Suprapubic skin (tissue), 4 donors: ENCODE results near the gene TENM3. TPM values are rescaled to one million over a fixed set of nuclear protein-coding genes. Genes with fewer than 3 reads are reported as not detected.
"Not testable (repeated sequence)": the region's sequence is repeated elsewhere in the genome, so short reads cannot be mapped to it uniquely, and the experiment has no call there.

Source experiments
- DNase-seq, 2 donors: peaks; one replicate each; pipeline ENCODE4 v3.0.0-alpha.2; 2019; ENCODE audit warnings: low spot score in 2 of 2
- H3K27ac ChIP-seq: fragments of 200-600 bp; sonication (generic); one replicate; pipeline ENCODE4 v1.5.1; 2019
- H3K27me3 ChIP-seq: fragments of 200-600 bp; sonication (generic); one replicate; pipeline ENCODE4 v1.5.1; 2019
- H3K36me3 ChIP-seq: fragments of 200-600 bp; sonication (generic); one replicate; pipeline ENCODE4 v1.5.1; 2019
- H3K4me1 ChIP-seq: fragments of 200-600 bp; sonication (generic); one replicate; pipeline ENCODE4 v1.5.1; 2019
- H3K4me3 ChIP-seq: fragments of 200-600 bp; sonication (generic); one replicate; pipeline ENCODE4 v1.5.1; 2019; ENCODE audit warnings: mild to moderate bottlenecking
- H3K9me3 ChIP-seq: fragments of 200-600 bp; sonication (generic); one replicate; pipeline ENCODE4 v1.5.1; 2019
- CTCF ChIP-seq, 2 donors: fragments of 200-600 bp in 1 of 2; fragments of 450-650 bp in 1 of 2; sonication (generic) in 1 of 2; IDR thresholded peaks; one replicate each; pipeline ENCODE4 v1.5.1; 2016 to 2019; ENCODE audit warnings: antibody characterized with exemption in 2 of 2, mild to moderate bottlenecking in 1 of 2, moderate library complexity in 1 of 2
- EP300 ChIP-seq: sonication (generic); formaldehyde crosslinking; IDR thresholded peaks from one replicate; pipeline ENCODE4 v1.6.1; 2017; ENCODE audit warnings: antibody characterized with exemption
- POLR2A ChIP-seq, 2 donors: fragments of 450-650 bp; IDR thresholded peaks; one replicate each; pipeline ENCODE4 v1.6.1; 2017; ENCODE audit warnings: antibody characterized with exemption in 2 of 2, mild to moderate bottlenecking in 2 of 2, moderate library complexity in 2 of 2
- POLR2AphosphoS5 ChIP-seq, 3 donors: sonication (generic); formaldehyde crosslinking; IDR thresholded peaks; one replicate each; pipeline ENCODE4 v1.6.1; 2017; ENCODE audit warnings: antibody characterized with exemption in 3 of 3
- WGBS: methylation state at CpG from one replicate; pipeline ENCODE4 v1.1.5; 2018; 5-methylcytosine and 5-hydroxymethylcytosine counted together
- total RNA-seq, 4 donors: library from RNA; depleted of rRNA; stranded (reverse); fragments of >200 nt; gene quantifications; one replicate each; pipeline ENCODE4 v1.1.0, GENCODE V29; 2016

TENM3 gene
- total RNA-seq, 4 donors from 2014 or later = 0.81 to 2.9 (median 1.8) TPM

GRCh38 chr4:182385897-182386296 lies 142.7 kb downstream of the TENM3 start:
- Histone ChIP-seq H3K9me3 (no peaks in the 10 kb centered on the region), H3K27ac (no peak overlapping the region), H3K4me3 (no peak overlapping the region), H3K36me3 (no peaks in the 10 kb centered on the region), H3K4me1 (no peaks in the 10 kb centered on the region), H3K27me3 (no peaks in the 10 kb centered on the region)
- DNase-seq = no peak
- WGBS = 82% methylated on average over 2 of the region's 2 CpGs
- TF ChIP-seq EP300 = no peak
- no peak for TF ChIP-seq POLR2AphosphoS5 (IDR thresholded peaks at IDR 0.05)
- TF ChIP-seq POLR2A (IDR thresholded peaks at IDR 0.05) = no peak
- TF ChIP-seq CTCF (IDR thresholded peaks at IDR 0.05) = no peak

- DNase-seq, H3K4me1 ChIP-seq, H3K36me3 ChIP-seq, H3K4me3 ChIP-seq, H3K27me3 ChIP-seq, H3K9me3 ChIP-seq, H3K27ac ChIP-seq: not testable (repeated sequence)
- 91% methylated on average over 8 of the region's 35 CpGs for WGBS
Measured at GRCh38 chr4:182386576-182386975, 143.4 kb downstream of the TENM3 start.

GRCh38 chr4:182391111-182391684 lies 148.0 kb downstream of the TENM3 start:
- no peak for DNase-seq
- no peaks in the 10 kb centered on the region for H3K4me1 ChIP-seq
- no peaks in the 10 kb centered on the region for H3K27me3 ChIP-seq
- H3K9me3 ChIP-seq = no peaks in the 10 kb centered on the region
- no peaks in the 10 kb centered on the region for H3K36me3 ChIP-seq
- TF ChIP-seq CTCF (IDR thresholded peaks at IDR 0.05) = no peak
- no peak for TF ChIP-seq POLR2A (IDR thresholded peaks at IDR 0.05)
- no peak for TF ChIP-seq EP300
- no peak for TF ChIP-seq POLR2AphosphoS5 (IDR thresholded peaks at IDR 0.05)
- no peak overlapping the region for H3K27ac ChIP-seq
- WGBS = 83% methylated on average over 9 of the region's 9 CpGs
- H3K4me3 ChIP-seq = no peak overlapping the region

- Histone ChIP-seq H3K27me3 (no peaks in the 10 kb centered on the region), H3K4me3 (no peak overlapping the region), H3K36me3 (no peaks in the 10 kb centered on the region), H3K27ac (no peak overlapping the region), H3K9me3 (no peaks in the 10 kb centered on the region), H3K4me1 (no peaks in the 10 kb centered on the region)
- TF ChIP-seq POLR2A (IDR thresholded peaks at IDR 0.05) (no peak), POLR2AphosphoS5 (IDR thresholded peaks at IDR 0.05) (no peak), EP300 (no peak), CTCF (IDR thresholded peaks at IDR 0.05) (no peak)
- WGBS = 96% methylated on average over 3 of the region's 3 CpGs
- DNase-seq = no peak
Measured at GRCh38 chr4:182394181-182394580, 151.0 kb downstream of the TENM3 start.

GRCh38 chr4:182400081-182400480 lies 156.9 kb downstream of the TENM3 start:
- no peaks in the 10 kb centered on the region for H3K36me3 ChIP-seq
- no peak for DNase-seq
- no peaks in the 10 kb centered on the region for H3K9me3 ChIP-seq
- H3K27me3 ChIP-seq = no peaks in the 10 kb centered on the region
- H3K4me3 ChIP-seq = no peak overlapping the region
- H3K4me1 ChIP-seq = no peaks in the 10 kb centered on the region
- TF ChIP-seq EP300 (no peak), POLR2AphosphoS5 (IDR thresholded peaks at IDR 0.05) (no peak), POLR2A (IDR thresholded peaks at IDR 0.05) (no peak), CTCF (IDR thresholded peaks at IDR 0.05) (no peak)
- 72% methylated on average over 1 of the region's 1 CpG for WGBS
- H3K27ac ChIP-seq = no peak overlapping the region

GRCh38 chr4:182400790-182401189 lies 157.6 kb downstream of the TENM3 start:
- Histone ChIP-seq H3K9me3 (no peaks in the 10 kb centered on the region), H3K27ac (no peak overlapping the region), H3K27me3 (peaks cover 2% of the 10 kb centered on the region), H3K36me3 (no peaks in the 10 kb centered on the region), H3K4me3 (no peak overlapping the region), H3K4me1 (no peaks in the 10 kb centered on the region)
- TF ChIP-seq POLR2A (IDR thresholded peaks at IDR 0.05) = no peak
- TF ChIP-seq CTCF (IDR thresholded peaks at IDR 0.05) = no peak
- no peak for TF ChIP-seq POLR2AphosphoS5 (IDR thresholded peaks at IDR 0.05)
- no peak for TF ChIP-seq EP300
- DNase-seq = no peak
- WGBS = 86% methylated on average over 7 of the region's 7 CpGs
